HepG2 (cell line): ENCODE results near the gene KIF2C. TPM values are rescaled to one million over a fixed set of nuclear protein-coding genes. Genes with fewer than 3 reads are reported as not detected.

Source experiments
- AGO1 ChIP-seq: fragments of 200-400 bp; formaldehyde crosslinking; IDR thresholded peaks from 2 replicates; pipeline ENCODE4 v1.6.1; 2017; ENCODE audit warnings: mild to moderate bottlenecking, low read depth, low read length, moderate library complexity; ENCODE audit not compliant: poor library complexity, severe bottlenecking
- BATF2 ChIP-seq: sonication (generic); formaldehyde crosslinking; IDR thresholded peaks from 2 replicates; pipeline ENCODE4 v1.8.0; 2022; ENCODE audit warnings: mild to moderate bottlenecking, missing genetic modification reagents, moderate library complexity
- BCL3 ChIP-seq: sonication (generic); formaldehyde crosslinking; IDR thresholded peaks from 2 replicates; pipeline ENCODE4 v1.5.1; 2020; ENCODE audit warnings: mild to moderate bottlenecking, missing genetic modification reagents, moderate library complexity
- CREB3 ChIP-seq: sonication (generic); formaldehyde crosslinking; IDR thresholded peaks from 2 replicates; pipeline ENCODE4 v1.5.0; 2020; ENCODE audit warnings: missing genetic modification reagents
- FLYWCH1 ChIP-seq: sonication (generic); formaldehyde crosslinking; IDR thresholded peaks from 2 replicates; pipeline ENCODE4 v1.8.1; 2023; ENCODE audit warnings: mild to moderate bottlenecking, missing genetic modification reagents
- FOXJ3 ChIP-seq: sonication (generic); formaldehyde crosslinking; IDR thresholded peaks from 2 replicates; pipeline ENCODE4 v1.4.0; 2020; ENCODE audit warnings: missing genetic modification reagents, mild to moderate bottlenecking, borderline replicate concordance
- HNRNPUL1 ChIP-seq: fragments of 200-400 bp; formaldehyde crosslinking; IDR thresholded peaks from 2 replicates; pipeline ENCODE4 v1.6.1; 2017; ENCODE audit warnings: low read depth, mild to moderate bottlenecking, low read length, moderate library complexity
- MED13 ChIP-seq: sonication (generic); formaldehyde crosslinking; IDR thresholded peaks from 2 replicates; pipeline ENCODE4 v1.5.0; 2020; ENCODE audit warnings: missing genetic modification reagents
- RBM22 ChIP-seq: fragments of 200-400 bp; formaldehyde crosslinking; optimal IDR thresholded peaks from 2 replicates; pipeline ENCODE3; 2017; ENCODE audit warnings: mild to moderate bottlenecking, low read length, moderate library complexity
- REXO4 ChIP-seq: sonication (generic); formaldehyde crosslinking; IDR thresholded peaks from 2 replicates; pipeline ENCODE4 v1.8.0; 2022; ENCODE audit warnings: missing genetic modification reagents, mild to moderate bottlenecking, borderline replicate concordance
- SOX13 ChIP-seq, 3 experiments: fragments of 450-650 bp in 1 of 3; sonication (generic) in 1 of 3; formaldehyde crosslinking in 1 of 3; IDR thresholded peaks in 2 of 3; conservative IDR thresholded peaks in 1 of 3; 2 replicates each; pipeline versions ENCODE4 v1.5.0 to v1.6.1; 2016 to 2020; ENCODE audit warnings: antibody characterized with exemption in 1 of 3, mild to moderate bottlenecking in 1 of 3, missing compliant biosample characterization in 1 of 3, missing genetic modification reagents in 1 of 3, moderate library complexity in 1 of 3
- SRSF1 ChIP-seq: fragments of 200-400 bp; formaldehyde crosslinking; optimal IDR thresholded peaks from 2 replicates; pipeline ENCODE3; 2017; ENCODE audit warnings: mild to moderate bottlenecking, low read depth, low read length, moderate library complexity
- ZBTB7A ChIP-seq: sonication (generic); formaldehyde crosslinking; IDR thresholded peaks from 2 replicates; pipeline ENCODE4 v1.8.0; 2022; ENCODE audit warnings: mild to moderate bottlenecking, missing genetic modification reagents
- ZFY ChIP-seq: sonication (generic); formaldehyde crosslinking; IDR thresholded peaks from 2 replicates; pipeline ENCODE4 v1.4.0; 2020; ENCODE audit warnings: missing genetic modification reagents
- ZIK1 ChIP-seq: sonication (generic); formaldehyde crosslinking; IDR thresholded peaks from 2 replicates; pipeline ENCODE4 v1.5.0; 2020; ENCODE audit warnings: mild to moderate bottlenecking, low read depth, missing genetic modification reagents, borderline replicate concordance
- polyA plus RNA-seq, 8 experiments: library from polyadenylated mRNA; depleted of rRNA in 3 of 8; stranded (reverse) in 7 of 8; unstranded in 1 of 8; fragments of >200 nt; fragmentation: Illumina TruSeq in 4 of 8; extraction: Trizol in 4 of 8; gene quantifications; 2 replicates each; pipeline versions ENCODE4 v1.2.1 to v1.2.3, GENCODE V29; 2011 to 2016; ENCODE audit warnings: low read depth in 4 of 8, missing spikeins in 1 of 8, mixed read lengths in 1 of 8; ENCODE audit not compliant: insufficient read depth in 1 of 8
- total RNA-seq, 5 experiments: library from RNA; depleted of rRNA; stranded (reverse); fragments of >200 nt; fragmentation: Illumina TruSeq; extraction: Trizol; gene quantifications; 2 replicates each; pipeline ENCODE4 v1.2.3, GENCODE V29; 2016; ENCODE audit warnings: low read depth in 1 of 5
- TF ChIP-seq, protein P1 (sequence below): sonication (generic); formaldehyde crosslinking; IDR thresholded peaks from 2 replicates; pipeline ENCODE4 v1.8.0; 2022; ENCODE audit warnings: low read depth, missing genetic modification reagents
- TF ChIP-seq, protein P2 (sequence below): sonication (generic); formaldehyde crosslinking; IDR thresholded peaks from 2 replicates; pipeline ENCODE4 v1.5.0; 2020; ENCODE audit warnings: mild to moderate bottlenecking, missing genetic modification reagents
- TF ChIP-seq, protein P3 (sequence below): sonication (generic); formaldehyde crosslinking; IDR thresholded peaks from 2 replicates; pipeline ENCODE4 v1.8.1; 2023; ENCODE audit warnings: missing genetic modification reagents, mild to moderate bottlenecking, borderline replicate concordance
- TF ChIP-seq, protein P4 (sequence below): sonication (generic); formaldehyde crosslinking; IDR thresholded peaks from 2 replicates; pipeline ENCODE4 v1.9.0; 2022; ENCODE audit warnings: missing genetic modification reagents, mild to moderate bottlenecking, borderline replicate concordance

The KIF2C gene
- total and polyA plus RNA-seq, 2 of the 13 experiments (the other 11 are each of a cell fraction or from before 2014, with no cell fraction given) = 29.7 to 53.7 TPM

DNA sequence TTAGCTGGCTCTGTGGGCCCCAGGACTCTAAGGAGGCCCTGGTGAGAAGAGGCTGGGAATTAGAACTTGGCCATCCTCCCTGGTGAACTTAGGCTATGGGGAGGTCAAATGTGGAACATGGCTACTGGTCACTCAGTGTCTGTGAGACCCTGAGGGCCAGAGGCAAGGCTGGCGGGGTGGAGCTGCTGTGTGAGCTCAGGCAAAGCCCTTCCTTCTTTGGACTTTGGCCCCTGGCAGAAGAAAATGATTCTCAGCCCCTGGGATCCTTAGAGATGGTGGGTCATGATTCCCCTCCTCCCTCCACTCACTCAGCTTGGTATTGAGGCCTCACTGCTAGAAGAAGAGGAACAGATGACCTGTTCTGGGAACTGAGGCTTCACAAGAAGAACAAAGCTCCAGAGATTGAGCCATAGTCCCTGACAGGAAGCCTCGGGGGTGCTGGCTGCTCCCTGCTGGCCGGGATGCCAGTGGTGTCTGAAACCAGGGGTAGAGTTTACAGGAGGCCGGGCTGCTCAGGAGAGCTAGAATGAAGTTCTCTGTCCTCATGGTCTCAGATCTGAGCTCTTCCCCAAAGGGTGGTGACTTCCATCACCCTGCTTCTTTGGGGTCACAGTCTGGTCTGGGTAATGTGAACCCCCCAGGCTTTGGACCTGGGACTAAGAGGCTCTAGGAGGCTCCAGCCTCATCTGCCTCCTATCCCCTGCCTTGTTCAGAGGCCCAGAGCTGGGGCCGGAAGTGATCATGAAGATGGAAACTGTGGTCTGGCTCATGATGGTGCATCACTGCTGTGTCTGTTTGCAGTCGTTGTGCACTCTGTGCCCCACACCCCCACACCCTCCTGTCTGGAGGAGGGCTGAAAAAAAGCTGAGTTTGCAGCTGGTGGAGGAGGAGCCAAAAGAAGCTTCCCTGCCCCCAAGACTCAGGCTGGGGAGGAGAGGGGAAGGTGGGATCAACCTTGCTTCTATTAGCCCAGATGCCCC lies 69.6 kb downstream of the KIF2C start (continued):
- TF ChIP-seq CREB3 (CRISPR knock-in tag) = no peak
- no peak for TF ChIP-seq FOXJ3
- no peak for TF ChIP-seq FLYWCH1 (CRISPR knock-in tag)
- TF ChIP-seq ZIK1 (CRISPR knock-in tag) = no peak
- TF ChIP-seq, protein P1, sequence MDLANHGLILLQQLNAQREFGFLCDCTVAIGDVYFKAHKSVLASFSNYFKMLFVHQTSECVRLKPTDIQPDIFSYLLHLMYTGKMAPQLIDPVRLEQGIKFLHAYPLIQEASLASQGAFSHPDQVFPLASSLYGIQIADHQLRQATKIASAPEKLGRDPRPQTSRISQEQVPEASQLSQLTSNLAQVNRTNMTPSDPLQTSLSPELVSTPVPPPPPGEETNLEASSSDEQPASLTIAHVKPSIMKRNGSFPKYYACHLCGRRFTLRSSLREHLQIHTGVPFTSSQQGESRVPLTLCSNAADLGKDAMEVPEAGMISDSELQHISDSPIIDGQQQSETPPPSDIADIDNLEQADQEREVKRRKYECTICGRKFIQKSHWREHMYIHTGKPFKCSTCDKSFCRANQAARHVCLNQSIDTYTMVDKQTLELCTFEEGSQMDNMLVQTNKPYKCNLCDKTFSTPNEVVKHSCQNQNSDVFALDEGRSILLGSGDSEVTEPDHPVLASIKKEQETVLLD (CRISPR knock-in tag) = no peak
- TF ChIP-seq REXO4 (CRISPR knock-in tag) = no peak
- no peak for TF ChIP-seq BATF2
- TF ChIP-seq, protein P2, sequence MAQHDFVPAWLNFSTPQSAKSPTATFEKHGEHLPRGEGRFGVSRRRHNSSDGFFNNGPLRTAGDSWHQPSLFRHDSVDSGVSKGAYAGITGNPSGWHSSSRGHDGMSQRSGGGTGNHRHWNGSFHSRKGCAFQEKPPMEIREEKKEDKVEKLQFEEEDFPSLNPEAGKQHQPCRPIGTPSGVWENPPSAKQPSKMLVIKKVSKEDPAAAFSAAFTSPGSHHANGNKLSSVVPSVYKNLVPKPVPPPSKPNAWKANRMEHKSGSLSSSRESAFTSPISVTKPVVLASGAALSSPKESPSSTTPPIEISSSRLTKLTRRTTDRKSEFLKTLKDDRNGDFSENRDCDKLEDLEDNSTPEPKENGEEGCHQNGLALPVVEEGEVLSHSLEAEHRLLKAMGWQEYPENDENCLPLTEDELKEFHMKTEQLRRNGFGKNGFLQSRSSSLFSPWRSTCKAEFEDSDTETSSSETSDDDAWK (CRISPR knock-in tag) = no peak
- no peak for TF ChIP-seq SOX13 (IDR thresholded peaks at IDR 0.05)
- TF ChIP-seq SOX13 (CRISPR knock-in tag; conservative IDR thresholded peaks at IDR 0.05 in 1 of 2, IDR thresholded peaks at IDR 0.05 in 1 of 2) = no peak; a peak in 1 of 4 replicates
- TF ChIP-seq MED13 (CRISPR knock-in tag) = no peak
- TF ChIP-seq, protein P3, sequence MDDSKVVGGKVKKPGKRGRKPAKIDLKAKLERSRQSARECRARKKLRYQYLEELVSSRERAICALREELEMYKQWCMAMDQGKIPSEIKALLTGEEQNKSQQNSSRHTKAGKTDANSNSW (CRISPR knock-in tag) = no peak
- no peak for TF ChIP-seq SRSF1
- no peak for TF ChIP-seq HNRNPUL1
- TF ChIP-seq BCL3 (CRISPR knock-in tag) = no peak
- 0 out of 2 replicates have a peak, but pooled peaks have one; percentile 50 for TF ChIP-seq ZBTB7A (CRISPR knock-in tag)
- TF ChIP-seq AGO1 = no peak
- TF ChIP-seq ZFY (CRISPR knock-in tag) = peak; percentile 7; the same call in 1 of the 2 replicates
- TF ChIP-seq RBM22 = no peak
- TF ChIP-seq, protein P4, sequence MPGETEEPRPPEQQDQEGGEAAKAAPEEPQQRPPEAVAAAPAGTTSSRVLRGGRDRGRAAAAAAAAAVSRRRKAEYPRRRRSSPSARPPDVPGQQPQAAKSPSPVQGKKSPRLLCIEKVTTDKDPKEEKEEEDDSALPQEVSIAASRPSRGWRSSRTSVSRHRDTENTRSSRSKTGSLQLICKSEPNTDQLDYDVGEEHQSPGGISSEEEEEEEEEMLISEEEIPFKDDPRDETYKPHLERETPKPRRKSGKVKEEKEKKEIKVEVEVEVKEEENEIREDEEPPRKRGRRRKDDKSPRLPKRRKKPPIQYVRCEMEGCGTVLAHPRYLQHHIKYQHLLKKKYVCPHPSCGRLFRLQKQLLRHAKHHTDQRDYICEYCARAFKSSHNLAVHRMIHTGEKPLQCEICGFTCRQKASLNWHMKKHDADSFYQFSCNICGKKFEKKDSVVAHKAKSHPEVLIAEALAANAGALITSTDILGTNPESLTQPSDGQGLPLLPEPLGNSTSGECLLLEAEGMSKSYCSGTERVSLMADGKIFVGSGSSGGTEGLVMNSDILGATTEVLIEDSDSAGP (CRISPR knock-in tag) = no peak
